H1 (cell line): Measurements from ENCODE around the gene FOXA2. TPM values are rescaled to one million over a fixed set of nuclear protein-coding genes. Genes with fewer than 3 reads are reported as not detected.

Source experiments
- NANOG ChIP-seq: IDR thresholded peaks from 2 replicates; pipeline ENCODE4 v1.6.1; 2011; ENCODE audit warnings: low read length, low read depth, mild to moderate bottlenecking, inconsistent platforms; ENCODE audit not compliant: insufficient read depth, poor library complexity, severe bottlenecking
- RNF2 ChIP-seq: fragments of 200-900, 300-1000 bp; sonication (generic); IDR thresholded peaks from 2 replicates; pipeline ENCODE4 v1.7.1; 2016; ENCODE audit warnings: borderline replicate concordance, low read depth, mild to moderate bottlenecking, antibody characterized with exemption, low read length; ENCODE audit not compliant: poor library complexity, severe bottlenecking; ENCODE audit errors: missing control alignments
- polyA plus RNA-seq, 7 experiments: library from polyadenylated mRNA; depleted of rRNA in 3 of 7; stranded (reverse) in 5 of 7; unstranded in 2 of 7; fragments of >200 nt in 5 of 7; fragments of 200-250 nt in 2 of 7; gene quantifications; 1 replicate in 5 of 7; 2 replicates in 1 of 7; 4 replicates in 1 of 7; pipeline versions ENCODE4 v1.2.1 to v1.2.3, GENCODE V29; 2011 to 2013; ENCODE audit warnings: missing spikeins in 2 of 7, mixed read lengths in 2 of 7
- total RNA-seq: library from RNA; stranded (reverse); fragmentation: NEBNext Ultra II Directional; extraction: Animal tissue kit (Norgen Biotek cat#: 25700); gene quantifications from 2 replicates; pipeline ENCODE4 v1.2.1, GENCODE V29; 2021

FOXA2 gene
- total and polyA plus RNA-seq, 2 of the 8 experiments (the other 6 are each of a cell fraction or from before 2014, with no cell fraction given) = not detected

- TF ChIP-seq NANOG = no peak
- TF ChIP-seq RNF2 = peak; percentile 34
These were observed 12.3 kb downstream of the FOXA2 start (continued) for GRCh38 chr20:22572023-22572422.
